OCI-LY7 (cell line): ENCODE data around the gene FZD2. TPM values are rescaled to one million over a fixed set of nuclear protein-coding genes. Genes with fewer than 3 reads are reported as not detected.

Experiments
- BruUV-seq: library from RNA; stranded (reverse); fragments of 400-500 nt; replicated peaks from 2 replicates; lab custom pipeline; 2021; lab: Mats Ljungman, UMichigan
- CTCF ChIA-PET: fragments of 300-600 bp; sonication (Branson Sonifier 250); formaldehyde crosslinking; loops from one replicate; lab custom pipeline; 2022; ENCODE audit warnings: antibody characterized with exemption; ENCODE audit not compliant: unreplicated experiment; lab: Charles Lee
- POLR2A ChIA-PET: fragments of 300-600 bp; sonication (Branson Sonifier 250); formaldehyde crosslinking; loops from one replicate; lab custom pipeline; 2022; ENCODE audit warnings: antibody characterized with exemption; lab: Charles Lee
- DNase-seq: peaks from one replicate; pipeline ENCODE4 v3.0.0-alpha.2; 2015; ENCODE audit warnings: low spot score
- H2AFZ ChIP-seq: fragments of 200-600 bp; sonication (generic), shearing (Covaris generic); 2 replicates; pipeline ENCODE4 v1.6.1; 2014; ENCODE audit warnings: mild to moderate bottlenecking, antibody characterized with exemption, low read length, moderate library complexity
- H3K27ac ChIP-seq: fragments of 200-600 bp; sonication (generic); 2 replicates; pipeline ENCODE4 v1.5.1; 2014; ENCODE audit warnings: mixed run types, low read depth, mild to moderate bottlenecking, moderate library complexity, low read length, inconsistent platforms; ENCODE audit not compliant: poor library complexity, severe bottlenecking
- H3K36me3 ChIP-seq: fragments of 200-600 bp; sonication (generic); 2 replicates; pipeline ENCODE4 v1.6.1; 2014; ENCODE audit warnings: mild to moderate bottlenecking, antibody characterized with exemption, low read length, moderate library complexity, mixed read lengths; ENCODE audit not compliant: insufficient read depth
- H3K4me1 ChIP-seq: fragments of 200-600 bp; sonication (generic); 2 replicates; pipeline ENCODE4 v1.5.1; 2014; ENCODE audit warnings: mild to moderate bottlenecking, low read length; ENCODE audit not compliant: insufficient read depth, poor library complexity, severe bottlenecking
- H3K4me2 ChIP-seq: fragments of 200-600 bp; sonication (generic); 2 replicates; pipeline ENCODE4 v1.6.1; 2014; ENCODE audit warnings: mild to moderate bottlenecking, low read length
- H3K4me3 ChIP-seq: fragments of 200-600 bp; sonication (generic); 2 replicates; pipeline ENCODE4 v1.5.1; 2014; ENCODE audit warnings: mild to moderate bottlenecking, low read depth, low read length; ENCODE audit not compliant: poor library complexity, severe bottlenecking
- H3K79me2 ChIP-seq: fragments of 200-600 bp; sonication (generic); 2 replicates; pipeline ENCODE4 v1.6.1; 2016; ENCODE audit warnings: low read depth, mild to moderate bottlenecking, low read length, moderate library complexity, mixed read lengths; ENCODE audit not compliant: insufficient read depth
- H3K9me2 ChIP-seq: fragments of 200-600 bp; sonication (generic); 2 replicates; pipeline ENCODE4 v1.6.1; 2016; ENCODE audit warnings: mild to moderate bottlenecking, low read length, mixed read lengths; ENCODE audit not compliant: insufficient read depth
- H3K9me3 ChIP-seq: fragments of 200-600 bp; sonication (generic); 2 replicates; pipeline ENCODE4 v1.6.1; 2014; ENCODE audit warnings: mild to moderate bottlenecking, mixed run types, low read length, mixed read lengths
- H4K20me1 ChIP-seq: fragments of 200-600 bp; sonication (generic); 2 replicates; pipeline ENCODE4 v1.6.1; 2014; ENCODE audit warnings: mild to moderate bottlenecking, antibody characterized with exemption, low read length, moderate library complexity, mixed read lengths; ENCODE audit not compliant: insufficient read depth
- EZH2phosphoT487 ChIP-seq: fragments of 200-600 bp; sonication (generic); IDR thresholded peaks from 2 replicates; pipeline ENCODE4 v1.6.1; 2018; ENCODE audit warnings: low read depth, borderline replicate concordance, mild to moderate bottlenecking, mixed run types, antibody characterized with exemption, low read length, moderate library complexity, mixed read lengths
- intact Hi-C: fragments of 100-400 bp; cut with micrococcal nuclease; formaldehyde crosslinking; loops from one replicate; pipeline ENCODE4 v1.10.0; 2022; ENCODE audit not compliant: unreplicated experiment
- total RNA-seq, 2 experiments: library from RNA; depleted of rRNA in 1 of 2; stranded (reverse); fragments of >200 nt in 1 of 2; shearing (Covaris generic) in 1 of 2; gene quantifications; 2 replicates each; pipeline ENCODE4 v1.2.3, GENCODE V29; 2014 to 2022
- TF ChIP-seq, protein P1 (sequence below): fragments of 200-600 bp; sonication (generic); conservative IDR thresholded peaks from 2 replicates; pipeline ENCODE4 v1.5.1; 2014; ENCODE audit warnings: mild to moderate bottlenecking, antibody characterized with exemption, low read length, moderate library complexity, mixed read lengths

The FZD2 gene
- total RNA-seq, 2 experiments from 2014 or later, result 3.7 to 9.2 TPM

GRCh38 chr17:44527954-44528353 is 29.3 kb upstream of the FZD2 start:
- CTCF ChIA-PET, result no interaction called here
- DNase-seq, result no peak

GRCh38 chr17:44529864-44530263 is 27.4 kb upstream of the FZD2 start:
- H3K9me3 ChIP-seq, result peaks cover 9% of the 10 kb centered on the region
- no peak overlapping the region for H3K4me3 ChIP-seq
- no peak overlapping the region for H2AFZ ChIP-seq
- H4K20me1 ChIP-seq, result no peaks in the 10 kb centered on the region
- no peak for DNase-seq
- ChIA-PET POLR2A (interaction anchor here (0.6 kb wide), 1 partner anchor 512 kb away, joined by 4 read pairs; no protein-coding TSS in a partner anchor), CTCF (no interaction called here)
- no TSS peak for BruUV-seq
- H3K27ac ChIP-seq, result no peak overlapping the region
- H3K4me1 ChIP-seq, result peaks cover 4% of the 10 kb centered on the region
- H3K9me2 ChIP-seq, result no peaks in the 10 kb centered on the region
- H3K79me2 ChIP-seq, result no peaks in the 10 kb centered on the region
- no peaks in the 10 kb centered on the region for H3K36me3 ChIP-seq
- no peak overlapping the region for H3K4me2 ChIP-seq
- TF ChIP-seq, protein P1, sequence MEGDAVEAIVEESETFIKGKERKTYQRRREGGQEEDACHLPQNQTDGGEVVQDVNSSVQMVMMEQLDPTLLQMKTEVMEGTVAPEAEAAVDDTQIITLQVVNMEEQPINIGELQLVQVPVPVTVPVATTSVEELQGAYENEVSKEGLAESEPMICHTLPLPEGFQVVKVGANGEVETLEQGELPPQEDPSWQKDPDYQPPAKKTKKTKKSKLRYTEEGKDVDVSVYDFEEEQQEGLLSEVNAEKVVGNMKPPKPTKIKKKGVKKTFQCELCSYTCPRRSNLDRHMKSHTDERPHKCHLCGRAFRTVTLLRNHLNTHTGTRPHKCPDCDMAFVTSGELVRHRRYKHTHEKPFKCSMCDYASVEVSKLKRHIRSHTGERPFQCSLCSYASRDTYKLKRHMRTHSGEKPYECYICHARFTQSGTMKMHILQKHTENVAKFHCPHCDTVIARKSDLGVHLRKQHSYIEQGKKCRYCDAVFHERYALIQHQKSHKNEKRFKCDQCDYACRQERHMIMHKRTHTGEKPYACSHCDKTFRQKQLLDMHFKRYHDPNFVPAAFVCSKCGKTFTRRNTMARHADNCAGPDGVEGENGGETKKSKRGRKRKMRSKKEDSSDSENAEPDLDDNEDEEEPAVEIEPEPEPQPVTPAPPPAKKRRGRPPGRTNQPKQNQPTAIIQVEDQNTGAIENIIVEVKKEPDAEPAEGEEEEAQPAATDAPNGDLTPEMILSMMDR, result no peak
- no peak for TF ChIP-seq EZH2phosphoT487
- intact Hi-C loops, result loop anchor here (5.0 kb wide), 1 partner anchor 52 kb away; no protein-coding TSS in a partner anchor

More at GRCh38 chr17:44527954-44528353, 29.3 kb upstream of the FZD2 start:
- BruUV-seq, result no TSS peak
- Histone ChIP-seq H3K4me3 (no peak overlapping the region), H3K79me2 (no peaks in the 10 kb centered on the region), H2AFZ (no peak overlapping the region), H3K9me3 (peaks cover 9% of the 10 kb centered on the region), H3K27ac (no peak overlapping the region), H4K20me1 (no peaks in the 10 kb centered on the region), H3K4me1 (peaks cover 7% of the 10 kb centered on the region), H3K9me2 (no peaks in the 10 kb centered on the region), H3K4me2 (no peak overlapping the region), H3K36me3 (no peaks in the 10 kb centered on the region)
- POLR2A ChIA-PET, result interaction anchor here (0.5 kb wide), 1 partner anchor 8 kb away, joined by 4 read pairs; no protein-coding TSS in a partner anchor
- TF ChIP-seq, protein P1, result no peak
- TF ChIP-seq EZH2phosphoT487, result no peak
- intact Hi-C loops, result no loop called here

DNA sequence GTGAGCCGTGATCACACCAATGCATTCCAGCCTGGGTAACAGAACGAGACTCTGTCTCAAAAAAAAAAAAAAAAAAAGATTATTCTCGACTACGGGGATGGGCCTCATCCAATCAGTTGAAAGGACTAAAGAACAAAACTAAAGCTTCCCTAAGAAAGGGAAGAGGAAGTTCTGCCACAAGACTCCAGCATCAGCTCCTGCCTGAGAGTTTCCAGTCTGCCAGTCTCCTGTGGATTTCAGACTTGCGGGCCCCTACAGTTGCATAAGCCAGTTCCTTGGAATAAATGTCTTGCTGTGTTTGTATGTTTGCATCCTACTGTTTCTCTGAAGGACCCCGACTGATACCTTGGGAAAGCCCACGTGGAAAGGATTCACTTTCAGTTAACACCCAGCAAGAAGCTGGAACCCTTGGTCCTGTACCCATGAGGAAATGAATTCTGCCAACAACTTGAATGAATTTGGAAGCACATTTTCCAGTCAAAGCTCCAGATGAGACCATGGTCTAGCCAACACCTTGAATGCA is 26.3 kb upstream of the FZD2 start:
- Histone ChIP-seq H3K27ac (no peak overlapping the region), H3K9me2 (no peaks in the 10 kb centered on the region), H3K79me2 (no peaks in the 10 kb centered on the region), H3K36me3 (no peaks in the 10 kb centered on the region), H3K4me2 (no peak overlapping the region), H3K4me1 (peaks cover 7% of the 10 kb centered on the region), H4K20me1 (no peaks in the 10 kb centered on the region), H3K9me3 (peaks cover 9% of the 10 kb centered on the region), H3K4me3 (no peak overlapping the region), H2AFZ (no peak overlapping the region)
- ChIA-PET POLR2A (no interaction called here), CTCF (interaction anchor here (0.6 kb wide), 1 partner anchor 181 kb away, joined by 3 read pairs; no protein-coding TSS in a partner anchor)
- DNase-seq, result no peak
- intact Hi-C loops, result loop anchor here (5.0 kb wide), 1 partner anchor 51 kb away; no protein-coding TSS in a partner anchor
- BruUV-seq, result no TSS peak
- TF ChIP-seq, protein P1, result no peak
- no peak for TF ChIP-seq EZH2phosphoT487
